ENCODE data around the gene HRH4. TPM values are rescaled to one million over a fixed set of nuclear protein-coding genes. Genes with fewer than 3 reads are reported as not detected.

HRH4 gene
- total RNA-seq, 1 experiment from 2014 or later, result not detected

- no peak overlapping the region for H2BK5ac ChIP-seq (ENCODE audit: insufficient read length, low read length)
- no peak overlapping the region for H3K14ac ChIP-seq (ENCODE audit: insufficient read depth, low read length)
- H2BK120ac ChIP-seq (ENCODE audit: low read depth, low read length, poor library complexity, severe bottlenecking), result no peak overlapping the region
- H3K9me3 ChIP-seq (ENCODE audit: control insufficient read depth, low read depth, low read length), result no peaks in the 10 kb centered on the region
- H4K8ac ChIP-seq (replicated peaks; ENCODE audit: insufficient read length, low read depth, low read length), result no peak overlapping the region
- Mint-ChIP-seq H3K4me1 (peaks cover 5 to 6% of the 10 kb centered on the region in 2 experiments), H3K4me3 (no peak overlapping the region), H3K27me3 (ENCODE audit: low read depth) (no peaks in the 10 kb centered on the region), H3K9me3 (no peaks in the 10 kb centered on the region; a peak in 1 of 5 replicates), H3K27ac (peak overlapping the region in 2 of 3 experiments; percentile 3 to 64; a peak in 3 of 7 replicates), H3K36me3 (ENCODE audit: insufficient read depth in 1 of 3, low read depth in 3 of 3) (no peaks in the 10 kb centered on the region)
- no peak overlapping the region for H3K56ac ChIP-seq (ENCODE audit: insufficient read length, low read depth, low read length)
- TF ChIP-seq CTCF (conservative IDR thresholded peaks at IDR 0.05), result no peak
- no peak for DNase-seq
- H3K4me1 ChIP-seq (ENCODE audit: insufficient read depth, low read length), result no peaks in the 10 kb centered on the region
- H4K20me1 ChIP-seq (ENCODE audit: control insufficient read depth, insufficient read depth, insufficient read length), result no peaks in the 10 kb centered on the region
- H2BK12ac ChIP-seq (ENCODE audit: insufficient read length, low read depth, low read length), result no peak overlapping the region
- H3K23ac ChIP-seq (ENCODE audit: insufficient read length, low read depth, low read length), result no peak overlapping the region
- no peaks in the 10 kb centered on the region for H3K27me3 ChIP-seq (ENCODE audit: insufficient read depth, low read length)
- H3K4ac ChIP-seq (ENCODE audit: low read depth, low read length), result no peak overlapping the region
- no peak overlapping the region for H2BK15ac ChIP-seq (ENCODE audit: low read depth, low read length)
- H4K5ac ChIP-seq (ENCODE audit: insufficient read length, low read depth, low read length), result no peak overlapping the region
- H3K18ac ChIP-seq (ENCODE audit: insufficient read length, low read depth, low read length), result no peak overlapping the region
- no CpG with 5 or more reads among the region's 5 CpGs for WGBS (ENCODE audit: extremely low coverage, insufficient read length, low lambda C conversion rate)
- H3K27ac ChIP-seq (ENCODE audit: insufficient read length, low read depth, low read length), result no peak overlapping the region
- H3K79me1 ChIP-seq (ENCODE audit: insufficient read depth, low read depth, low read length, poor library complexity, severe bottlenecking), result no peaks in the 10 kb centered on the region
- no peak overlapping the region for H3T11ph ChIP-seq (ENCODE audit: low read length)
- H2BK20ac ChIP-seq (ENCODE audit: low read depth, low read length, poor library complexity, severe bottlenecking), result no peak overlapping the region
- H3K79me2 ChIP-seq (ENCODE audit: insufficient read depth, low read length), result no peaks in the 10 kb centered on the region
- no peak overlapping the region for H4K91ac ChIP-seq (ENCODE audit: insufficient read length, low read depth, low read length)
- H3K9ac ChIP-seq (ENCODE audit: extremely low read depth, insufficient read length, low read length), result no peak overlapping the region
- H3K23me2 ChIP-seq (ENCODE audit: insufficient read length, low read depth, low read length, poor library complexity, severe bottlenecking), result no peaks in the 10 kb centered on the region
- H2AFZ ChIP-seq (ENCODE audit: low read length), result no peak overlapping the region
- no peak overlapping the region for H3K4me2 ChIP-seq (ENCODE audit: insufficient read depth, insufficient read length, low read length)
- no peak overlapping the region for H2AK5ac ChIP-seq (ENCODE audit: insufficient read length, low read length)
Observed at GRCh38 chr18:24472591-24472990, 12.2 kb downstream of the HRH4 start.

All from H9 (cell line).